ENCODE data around the gene VPS4B. TPM values are rescaled to one million over a fixed set of nuclear protein-coding genes. Genes with fewer than 3 reads are reported as not detected.

Gene VPS4B
- total RNA-seq, 1 donor: 47.4 TPM

- H3K36me3 ChIP-seq (ENCODE audit: insufficient read depth, low read length): peaks cover 61% of the 10 kb centered on the region
- H3K27ac ChIP-seq (ENCODE audit: low read depth, low read length): no peak overlapping the region
- H3K27me3 ChIP-seq (ENCODE audit: insufficient read depth, low read length): no peaks in the 10 kb centered on the region
- peaks cover 16% of the 10 kb centered on the region for H3K79me2 ChIP-seq (ENCODE audit: insufficient read depth, low read length)
- no peaks in the 10 kb centered on the region for H3K4me1 ChIP-seq (ENCODE audit: insufficient read depth, low read length)
- H3K4me2 ChIP-seq (ENCODE audit: insufficient read depth, low read length): no peak overlapping the region
- H2AFZ ChIP-seq (ENCODE audit: low read length): no peak overlapping the region
- H3K4me3 ChIP-seq (ENCODE audit: insufficient read depth, low read length): no peak overlapping the region
- DNase-seq (ENCODE audit: insufficient read length, low spot score, missing footprints): no peak
- no peaks in the 10 kb centered on the region for H3K9me3 ChIP-seq (ENCODE audit: low read depth, low read length)
- TF ChIP-seq CTCF (IDR thresholded peaks at IDR 0.05; ENCODE audit: extremely low read depth, low read depth, low read length): no peak
- H4K20me1 ChIP-seq (ENCODE audit: insufficient read depth, low read length): no peaks in the 10 kb centered on the region
Observed at GRCh38 chr18:63402246-63403162, 19.8 kb downstream of the VPS4B start.

GRCh38 chr18:63399300-63399699 lies 23.0 kb downstream of the VPS4B start:
- DNase-seq (ENCODE audit: insufficient read length, low spot score, missing footprints): no peak
- TF ChIP-seq CTCF (IDR thresholded peaks at IDR 0.05; ENCODE audit: extremely low read depth, low read depth, low read length): no peak
- peaks cover 87% of the 10 kb centered on the region for H3K36me3 ChIP-seq (ENCODE audit: insufficient read depth, low read length)
- H4K20me1 ChIP-seq (ENCODE audit: insufficient read depth, low read length): no peaks in the 10 kb centered on the region
- H3K4me3 ChIP-seq (ENCODE audit: insufficient read depth, low read length): no peak overlapping the region
- no peak overlapping the region for H3K27ac ChIP-seq (ENCODE audit: low read depth, low read length)
- H3K27me3 ChIP-seq (ENCODE audit: insufficient read depth, low read length): no peaks in the 10 kb centered on the region
- no peaks in the 10 kb centered on the region for H3K79me2 ChIP-seq (ENCODE audit: insufficient read depth, low read length)
- H3K9me3 ChIP-seq (ENCODE audit: low read depth, low read length): no peaks in the 10 kb centered on the region
- H3K4me2 ChIP-seq (ENCODE audit: insufficient read depth, low read length): no peak overlapping the region
- H2AFZ ChIP-seq (ENCODE audit: low read length): no peak overlapping the region
- no peaks in the 10 kb centered on the region for H3K4me1 ChIP-seq (ENCODE audit: insufficient read depth, low read length)

GRCh38 chr18:63397349-63397748 lies 24.9 kb downstream of the VPS4B start:
- DNase-seq (ENCODE audit: insufficient read length, low spot score, missing footprints): no peak
- TF ChIP-seq CTCF (IDR thresholded peaks at IDR 0.05; ENCODE audit: extremely low read depth, low read depth, low read length): no peak
- no peaks in the 10 kb centered on the region for H3K9me3 ChIP-seq (ENCODE audit: low read depth, low read length)
- no peak overlapping the region for H3K27ac ChIP-seq (ENCODE audit: low read depth, low read length)
- no peaks in the 10 kb centered on the region for H3K27me3 ChIP-seq (ENCODE audit: insufficient read depth, low read length)
- H3K4me2 ChIP-seq (ENCODE audit: insufficient read depth, low read length): no peak overlapping the region
- H3K4me1 ChIP-seq (ENCODE audit: insufficient read depth, low read length): no peaks in the 10 kb centered on the region
- no peak overlapping the region for H2AFZ ChIP-seq (ENCODE audit: low read length)
- H4K20me1 ChIP-seq (ENCODE audit: insufficient read depth, low read length): no peaks in the 10 kb centered on the region
- peaks cover 84% of the 10 kb centered on the region for H3K36me3 ChIP-seq (ENCODE audit: insufficient read depth, low read length)
- H3K79me2 ChIP-seq (ENCODE audit: insufficient read depth, low read length): no peaks in the 10 kb centered on the region
- no peak overlapping the region for H3K4me3 ChIP-seq (ENCODE audit: insufficient read depth, low read length)

- no peak overlapping the region for H3K4me2 ChIP-seq (ENCODE audit: insufficient read depth, low read length)
- no peak overlapping the region for H3K27ac ChIP-seq (ENCODE audit: low read depth, low read length)
- DNase-seq (ENCODE audit: insufficient read length, low spot score, missing footprints): no peak
- no peak overlapping the region for H3K4me3 ChIP-seq (ENCODE audit: insufficient read depth, low read length)
- no peaks in the 10 kb centered on the region for H3K9me3 ChIP-seq (ENCODE audit: low read depth, low read length)
- H4K20me1 ChIP-seq (ENCODE audit: insufficient read depth, low read length): no peaks in the 10 kb centered on the region
- no peaks in the 10 kb centered on the region for H3K4me1 ChIP-seq (ENCODE audit: insufficient read depth, low read length)
- peaks cover 85% of the 10 kb centered on the region for H3K36me3 ChIP-seq (ENCODE audit: insufficient read depth, low read length)
- no peak overlapping the region for H2AFZ ChIP-seq (ENCODE audit: low read length)
- TF ChIP-seq CTCF (IDR thresholded peaks at IDR 0.05; ENCODE audit: extremely low read depth, low read depth, low read length): no peak
- H3K27me3 ChIP-seq (ENCODE audit: insufficient read depth, low read length): no peaks in the 10 kb centered on the region
- H3K79me2 ChIP-seq (ENCODE audit: insufficient read depth, low read length): no peaks in the 10 kb centered on the region
Observed at GRCh38 chr18:63395503-63395902, 26.8 kb downstream of the VPS4B start.

Data from osteoblast (primary cell).